K562 (cell line): ENCODE data around the gene HBM. TPM values are rescaled to one million over a fixed set of nuclear protein-coding genes. Genes with fewer than 3 reads are reported as not detected.
A peak's percentile ranks its signal among the peaks of the same experiment; 100 is the strongest.

ENCODE experiments used
- CREB1 ChIP-seq, 2 experiments: sonication (generic) in 1 of 2; formaldehyde crosslinking in 1 of 2; IDR thresholded peaks; 2 replicates each; pipeline versions ENCODE4 v1.6.1 to v1.8.0; 2012 to 2022; ENCODE audit warnings: inconsistent platforms in 1 of 2, mild to moderate bottlenecking in 1 of 2, missing genetic modification reagents in 1 of 2, moderate library complexity in 1 of 2
- ESRRB ChIP-seq: fragments of 250-450 bp; sonication (Bioruptor Pico); IDR thresholded peaks from 2 replicates; pipeline ENCODE4 v1.5.0; 2020; ENCODE audit warnings: mild to moderate bottlenecking, moderate library complexity, borderline replicate concordance
- FOSL1 ChIP-seq: fragments of 200-800 bp; sonication (Bioruptor generic); conservative IDR thresholded peaks from 2 replicates; pipeline ENCODE4 v1.6.1; 2016; ENCODE audit warnings: missing genetic modification characterization, missing compliant biosample characterization
- GATAD2B ChIP-seq: fragments of 450-650 bp; IDR thresholded peaks from 2 replicates; pipeline ENCODE4 v1.6.1; 2017; ENCODE audit warnings: mild to moderate bottlenecking, borderline replicate concordance
- HDAC1 ChIP-seq, 2 experiments: fragments of 450-650 bp; IDR thresholded peaks; 2 replicates each; pipeline ENCODE4 v1.6.1; 2016 to 2017; ENCODE audit warnings: inconsistent platforms in 1 of 2, mild to moderate bottlenecking in 1 of 2, moderate library complexity in 1 of 2
- HDAC3 ChIP-seq: fragments of 450-650 bp; IDR thresholded peaks from 2 replicates; pipeline ENCODE4 v1.6.1; 2018; ENCODE audit warnings: borderline replicate concordance, mild to moderate bottlenecking, moderate library complexity; ENCODE audit not compliant: partially characterized antibody
- KDM1A ChIP-seq, 2 experiments: fragments of 450-650 bp; IDR thresholded peaks; 2 replicates each; pipeline ENCODE4 v1.6.1; 2016; ENCODE audit warnings: mild to moderate bottlenecking in 2 of 2
- KLF13 ChIP-seq: fragments of 450-650 bp; IDR thresholded peaks from 2 replicates; pipeline ENCODE4 v1.6.1; 2016; ENCODE audit warnings: missing genetic modification characterization, low read depth, mild to moderate bottlenecking, missing compliant biosample characterization, moderate library complexity, borderline replicate concordance
- MEF2D ChIP-seq: conservative IDR thresholded peaks from 2 replicates; pipeline ENCODE4 v1.6.1; 2016; ENCODE audit warnings: low read depth, missing genetic modification characterization, missing compliant biosample characterization
- MEIS2 ChIP-seq: fragments of 450-650 bp; IDR thresholded peaks from 2 replicates; pipeline ENCODE4 v1.6.1; 2014; ENCODE audit warnings: mild to moderate bottlenecking; ENCODE audit not compliant: partially characterized antibody
- MLLT1 ChIP-seq, 2 experiments: fragments of 450-650 bp; IDR thresholded peaks; 2 replicates each; pipeline ENCODE4 v1.6.1; 2016
- MTA2 ChIP-seq: fragments of 450-650 bp; IDR thresholded peaks from 2 replicates; pipeline ENCODE4 v1.6.1; 2016; ENCODE audit warnings: low read depth
- NELFE ChIP-seq: IDR thresholded peaks from 2 replicates; pipeline ENCODE4 v1.6.1; 2011; ENCODE audit warnings: mild to moderate bottlenecking; ENCODE audit not compliant: insufficient read depth, insufficient read length
- NEUROD1 ChIP-seq: fragments of 150-350 bp; IDR thresholded peaks from 2 replicates; pipeline ENCODE4 v1.6.1; 2014; ENCODE audit warnings: borderline replicate concordance, low read length, low read depth; ENCODE audit not compliant: partially characterized antibody
- POLR2AphosphoS5 ChIP-seq: IDR thresholded peaks from 2 replicates; pipeline ENCODE4 v1.6.1; 2011; ENCODE audit warnings: mild to moderate bottlenecking, low read depth, low read length, moderate library complexity; ENCODE audit not compliant: control insufficient read depth, insufficient read depth
- RCOR1 ChIP-seq, 2 experiments: IDR thresholded peaks; 2 replicates each; pipeline ENCODE4 v1.6.1; 2012; ENCODE audit warnings: low read depth in 2 of 2, low read length in 2 of 2, borderline replicate concordance in 1 of 2, improper control_type of control experiment in 1 of 2
- TCF7 ChIP-seq: sonication (generic); IDR thresholded peaks from 2 replicates; pipeline ENCODE4 v1.6.1; 2016; ENCODE audit warnings: antibody characterized with exemption, borderline replicate concordance
- TEAD4 ChIP-seq, 2 experiments: sonication (generic) in 1 of 2; formaldehyde crosslinking in 1 of 2; IDR thresholded peaks; 2 replicates each; pipeline versions ENCODE4 v1.6.1 to v1.8.0; 2012 to 2022; ENCODE audit warnings: borderline replicate concordance in 1 of 2, inconsistent platforms in 1 of 2, low read length in 1 of 2, mild to moderate bottlenecking in 1 of 2, missing genetic modification reagents in 1 of 2
- THRB ChIP-seq: fragments of 450-650 bp; formaldehyde crosslinking; conservative IDR thresholded peaks from 2 replicates; pipeline ENCODE4 v1.4.0; 2022; ENCODE audit warnings: mild to moderate bottlenecking, missing genetic modification characterization
- ZKSCAN8 ChIP-seq: fragments of 200-800 bp; sonication (Bioruptor generic); IDR thresholded peaks from 2 replicates; pipeline ENCODE4 v1.6.1; 2016; ENCODE audit warnings: missing genetic modification characterization, missing compliant biosample characterization
- polyA plus RNA-seq, 8 experiments: library from polyadenylated mRNA; depleted of rRNA in 4 of 8; stranded (reverse) in 5 of 8; unstranded in 3 of 8; fragments of >200 nt; fragmentation: Nextera tagmentation in 2 of 8; fragmentation: Illumina TruSeq in 1 of 8; extraction: Ambion mirVana in 2 of 8; extraction: Trizol in 1 of 8; gene quantifications; 2 replicates each; pipeline versions ENCODE4 v1.2.1 to v1.2.3, GENCODE V29; 2011 to 2014; ENCODE audit warnings: inconsistent platforms in 1 of 8, missing spikeins in 1 of 8
- total RNA-seq, 7 experiments: library from RNA; depleted of rRNA in 6 of 7; stranded (reverse); fragments of >200 nt in 6 of 7; fragmentation: Illumina TruSeq in 2 of 7; extraction: Trizol in 2 of 7; gene quantifications; 2 replicates each; pipeline versions ENCODE4 v1.2.1 to v1.2.3, GENCODE V29; 2011 to 2021; ENCODE audit warnings: low replicate concordance in 1 of 7
- TF ChIP-seq, protein P1 (sequence below): sonication (generic); formaldehyde crosslinking; IDR thresholded peaks from 2 replicates; pipeline ENCODE4 v1.8.1; 2023; ENCODE audit warnings: mild to moderate bottlenecking, missing genetic modification reagents
- TF ChIP-seq, protein P2 (sequence below): sonication (generic); formaldehyde crosslinking; IDR thresholded peaks from 2 replicates; pipeline ENCODE4 v1.9.0; 2022; ENCODE audit warnings: mild to moderate bottlenecking, missing genetic modification reagents

HBM gene
- total and polyA plus RNA-seq, 9 of the 15 experiments (the other 6 are each of a cell fraction or from before 2014, with no cell fraction given): not detected

DNA sequence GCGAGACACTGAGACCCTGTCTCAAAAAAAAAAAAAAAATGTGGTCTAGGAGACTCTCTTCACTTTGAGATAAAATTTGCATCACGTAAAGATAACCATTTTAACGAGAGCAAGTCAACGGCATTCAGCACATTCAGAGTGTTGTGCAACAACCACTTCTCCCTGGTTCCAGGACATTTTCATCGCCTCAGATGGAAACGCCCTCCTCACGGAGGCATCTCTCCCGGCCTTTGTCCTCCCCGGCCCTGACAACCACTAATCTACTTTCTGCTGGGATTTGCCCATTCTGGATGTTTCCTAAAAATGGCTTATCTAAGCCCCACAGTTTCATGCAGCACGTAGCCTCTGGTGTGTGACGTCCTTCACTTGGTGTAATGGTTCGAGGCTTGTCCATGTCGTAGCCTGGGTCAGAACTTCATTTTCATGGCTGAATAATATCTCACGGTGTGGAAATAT lies 21.0 kb upstream of the HBM start (continued):
- TF ChIP-seq MEF2D: peak; percentile 38; the same call in 1 of the 2 replicates
- TF ChIP-seq POLR2AphosphoS5: 0 out of 2 replicates have a peak, but pooled peaks have one; percentile 40
- TF ChIP-seq ZKSCAN8 (CRISPR knock-in tag): peak; percentile 63; the same call in 1 of the 2 replicates
- peak; percentile 84 to 90 for TF ChIP-seq KDM1A (IDR thresholded peaks at IDR 0.05)
- TF ChIP-seq MEIS2: peak; percentile 33
- peak in 1 of 2 experiments; percentile 88; a peak in 2 of 4 replicates for TF ChIP-seq RCOR1 (IDR thresholded peaks at IDR 0.05; ENCODE audit: borderline replicate concordance in 1 of 2, low read depth in 2 of 2, low read length in 2 of 2)
- TF ChIP-seq CREB1 (IDR thresholded peaks at IDR 0.05): peak; percentile 79
- peak; percentile 60; the same call in 1 of the 2 replicates for TF ChIP-seq CREB1 (CRISPR knock-in tag; IDR thresholded peaks at IDR 0.05)
- TF ChIP-seq, protein P1, sequence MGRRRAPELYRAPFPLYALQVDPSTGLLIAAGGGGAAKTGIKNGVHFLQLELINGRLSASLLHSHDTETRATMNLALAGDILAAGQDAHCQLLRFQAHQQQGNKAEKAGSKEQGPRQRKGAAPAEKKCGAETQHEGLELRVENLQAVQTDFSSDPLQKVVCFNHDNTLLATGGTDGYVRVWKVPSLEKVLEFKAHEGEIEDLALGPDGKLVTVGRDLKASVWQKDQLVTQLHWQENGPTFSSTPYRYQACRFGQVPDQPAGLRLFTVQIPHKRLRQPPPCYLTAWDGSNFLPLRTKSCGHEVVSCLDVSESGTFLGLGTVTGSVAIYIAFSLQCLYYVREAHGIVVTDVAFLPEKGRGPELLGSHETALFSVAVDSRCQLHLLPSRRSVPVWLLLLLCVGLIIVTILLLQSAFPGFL (CRISPR knock-in tag): no peak
- no peak for TF ChIP-seq TCF7
- TF ChIP-seq HDAC3: peak; percentile 57
- 0 out of 4 replicates have a peak, but pooled peaks of 1 of the 2 experiments have one; percentile 17 for TF ChIP-seq MLLT1 (IDR thresholded peaks at IDR 0.05)
- TF ChIP-seq ESRRB: no peak
- no peak for TF ChIP-seq NELFE
- TF ChIP-seq THRB (CRISPR knock-in tag): no peak
- TF ChIP-seq TEAD4 (IDR thresholded peaks at IDR 0.05; ENCODE audit: low read length): peak; percentile 77; the same call in 1 of the 2 replicates
- no peak for TF ChIP-seq TEAD4 (CRISPR knock-in tag; IDR thresholded peaks at IDR 0.05; ENCODE audit: borderline replicate concordance)
- no peak for TF ChIP-seq GATAD2B
- TF ChIP-seq MTA2: peak; percentile 17; the same call in 1 of the 2 replicates
- TF ChIP-seq NEUROD1: peak; percentile 24
- peak; percentile 37; the same call in 1 of the 2 replicates for TF ChIP-seq FOSL1 (tag)
- TF ChIP-seq, protein P2, sequence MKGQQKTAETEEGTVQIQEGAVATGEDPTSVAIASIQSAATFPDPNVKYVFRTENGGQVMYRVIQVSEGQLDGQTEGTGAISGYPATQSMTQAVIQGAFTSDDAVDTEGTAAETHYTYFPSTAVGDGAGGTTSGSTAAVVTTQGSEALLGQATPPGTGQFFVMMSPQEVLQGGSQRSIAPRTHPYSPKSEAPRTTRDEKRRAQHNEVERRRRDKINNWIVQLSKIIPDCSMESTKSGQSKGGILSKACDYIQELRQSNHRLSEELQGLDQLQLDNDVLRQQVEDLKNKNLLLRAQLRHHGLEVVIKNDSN: no peak
- peak; percentile 60 for TF ChIP-seq KLF13
- peak in 1 of 2 experiments; percentile 80; a peak in 2 of 4 replicates for TF ChIP-seq HDAC1 (IDR thresholded peaks at IDR 0.05)
